ENCODE measurements around the gene ARHGEF39.

The ARHGEF39 gene

GRCh38 chr9:35691334-35691650 lies 26.3 kb upstream of the ARHGEF39 start:
- peaks cover 19% of the 10 kb centered on the region for H3K4me1 ChIP-seq (ENCODE audit: control insufficient read depth, insufficient read depth, low read length)
- no peaks in the 10 kb centered on the region for H3K36me3 ChIP-seq (ENCODE audit: control insufficient read depth, insufficient read depth, low read length)
- 17 to 19% methylated on average over 10 of the region's 10 CpGs for WGBS, 2 experiments
- no peaks in the 10 kb centered on the region for H3K9me3 ChIP-seq (ENCODE audit: control insufficient read depth, low read length)
- peak overlapping the region; percentile 60 for H3K4me3 ChIP-seq (ENCODE audit: insufficient read depth, low read depth, low read length)
- peak overlapping the region; percentile 44 for H3K27ac ChIP-seq (ENCODE audit: insufficient read depth, low read depth, low read length, poor library complexity, severe bottlenecking)
- no peaks in the 10 kb centered on the region for H3K27me3 ChIP-seq (ENCODE audit: control insufficient read depth, insufficient read depth, low read length, poor library complexity, severe bottlenecking)

- Histone ChIP-seq H3K9me3 (ENCODE audit: control insufficient read depth, low read length) (no peaks in the 10 kb centered on the region), H3K27me3 (ENCODE audit: control insufficient read depth, insufficient read depth, low read length, poor library complexity, severe bottlenecking) (no peaks in the 10 kb centered on the region), H3K36me3 (ENCODE audit: control insufficient read depth, insufficient read depth, low read length) (no peaks in the 10 kb centered on the region), H3K4me1 (ENCODE audit: control insufficient read depth, insufficient read depth, low read length) (peaks cover 19% of the 10 kb centered on the region), H3K27ac (ENCODE audit: insufficient read depth, low read depth, low read length, poor library complexity, severe bottlenecking) (peak overlapping the region; percentile 63), H3K4me3 (ENCODE audit: insufficient read depth, low read depth, low read length) (peak overlapping the region; percentile 60)
- WGBS, 2 experiments = 1% methylated on average over 61 of the region's 61 CpGs
These were observed 25.8 kb upstream of the ARHGEF39 start for GRCh38 chr9:35690614-35691333.

- peaks cover 19% of the 10 kb centered on the region for H3K4me1 ChIP-seq (ENCODE audit: control insufficient read depth, insufficient read depth, low read length)
These were observed 25.3 kb upstream of the ARHGEF39 start for GRCh38 chr9:35690294-35690613.

GRCh38 chr9:35689542-35690293 lies 24.7 kb upstream of the ARHGEF39 start, which contains the start of gene TPM2:
TPM2 (minus strand) TSS chr9:35689925; CDS start chr9:35689817, 108 bp downstream.
- H3K4me1 ChIP-seq (ENCODE audit: control insufficient read depth, insufficient read depth, low read length) = peaks cover 19% of the 10 kb centered on the region
- H3K4me3 ChIP-seq (ENCODE audit: insufficient read depth, low read depth, low read length) = peak within 1 kb of the TSS; percentile 60
- H3K9me3 ChIP-seq (ENCODE audit: control insufficient read depth, low read length) = no peaks in the 10 kb centered on the region
- H3K27me3 ChIP-seq (ENCODE audit: control insufficient read depth, insufficient read depth, low read length, poor library complexity, severe bottlenecking) = no peaks in the 10 kb centered on the region
- H3K27ac ChIP-seq (ENCODE audit: insufficient read depth, low read depth, low read length, poor library complexity, severe bottlenecking) = peak within 1 kb of the TSS; percentile 63
- 0 to 1% methylated on average over 61 of the region's 61 CpGs for WGBS, 2 experiments
- peaks cover 3% of the 10 kb centered on the region for H3K36me3 ChIP-seq (ENCODE audit: control insufficient read depth, insufficient read depth, low read length)

More at GRCh38 chr9:35690294-35690613, 25.3 kb upstream of the ARHGEF39 start:
- no peaks in the 10 kb centered on the region for H3K27me3 ChIP-seq (ENCODE audit: control insufficient read depth, insufficient read depth, low read length, poor library complexity, severe bottlenecking)
- no peaks in the 10 kb centered on the region for H3K36me3 ChIP-seq (ENCODE audit: control insufficient read depth, insufficient read depth, low read length)
- WGBS, 2 experiments = 0% methylated on average over 21 of the region's 21 CpGs
- no peaks in the 10 kb centered on the region for H3K9me3 ChIP-seq (ENCODE audit: control insufficient read depth, low read length)
- no peak overlapping the region for H3K27ac ChIP-seq (ENCODE audit: insufficient read depth, low read depth, low read length, poor library complexity, severe bottlenecking)
- peak overlapping the region; percentile 60 for H3K4me3 ChIP-seq (ENCODE audit: insufficient read depth, low read depth, low read length)

- H3K36me3 ChIP-seq (ENCODE audit: control insufficient read depth, insufficient read depth, low read length) = peaks cover 12% of the 10 kb centered on the region
- H3K27ac ChIP-seq (ENCODE audit: insufficient read depth, low read depth, low read length, poor library complexity, severe bottlenecking) = peak overlapping the region; percentile 31
- peaks cover 19% of the 10 kb centered on the region for H3K4me1 ChIP-seq (ENCODE audit: control insufficient read depth, insufficient read depth, low read length)
- WGBS, 2 experiments = 12 to 20% methylated on average over 11 of the region's 12 CpGs
- peak overlapping the region; percentile 60 for H3K4me3 ChIP-seq (ENCODE audit: insufficient read depth, low read depth, low read length)
- H3K9me3 ChIP-seq (ENCODE audit: control insufficient read depth, low read length) = no peaks in the 10 kb centered on the region
- no peaks in the 10 kb centered on the region for H3K27me3 ChIP-seq (ENCODE audit: control insufficient read depth, insufficient read depth, low read length, poor library complexity, severe bottlenecking)
These were observed 23.9 kb upstream of the ARHGEF39 start for GRCh38 chr9:35688558-35689541.

GRCh38 chr9:35687972-35688557 lies 23.1 kb upstream of the ARHGEF39 start:
- no peak overlapping the region for H3K27ac ChIP-seq (ENCODE audit: insufficient read depth, low read depth, low read length, poor library complexity, severe bottlenecking)
- peak overlapping the region; percentile 60 for H3K4me3 ChIP-seq (ENCODE audit: insufficient read depth, low read depth, low read length)
- WGBS, 2 experiments = 83 to 87% methylated on average over 2 of the region's 2 CpGs
- H3K9me3 ChIP-seq (ENCODE audit: control insufficient read depth, low read length) = no peaks in the 10 kb centered on the region
- no peaks in the 10 kb centered on the region for H3K27me3 ChIP-seq (ENCODE audit: control insufficient read depth, insufficient read depth, low read length, poor library complexity, severe bottlenecking)
- H3K4me1 ChIP-seq (ENCODE audit: control insufficient read depth, insufficient read depth, low read length) = peaks cover 19% of the 10 kb centered on the region
- peaks cover 19% of the 10 kb centered on the region for H3K36me3 ChIP-seq (ENCODE audit: control insufficient read depth, insufficient read depth, low read length)

GRCh38 chr9:35687306-35687705 lies 22.3 kb upstream of the ARHGEF39 start:
- WGBS, 2 experiments = 84 to 92% methylated on average over 2 of the region's 2 CpGs
- H3K36me3 ChIP-seq (ENCODE audit: control insufficient read depth, insufficient read depth, low read length) = peaks cover 23% of the 10 kb centered on the region
- H3K27ac ChIP-seq (ENCODE audit: insufficient read depth, low read depth, low read length, poor library complexity, severe bottlenecking) = no peak overlapping the region
- no peaks in the 10 kb centered on the region for H3K27me3 ChIP-seq (ENCODE audit: control insufficient read depth, insufficient read depth, low read length, poor library complexity, severe bottlenecking)
- no peak overlapping the region for H3K4me3 ChIP-seq (ENCODE audit: insufficient read depth, low read depth, low read length)
- no peaks in the 10 kb centered on the region for H3K9me3 ChIP-seq (ENCODE audit: control insufficient read depth, low read length)
- H3K4me1 ChIP-seq (ENCODE audit: control insufficient read depth, insufficient read depth, low read length) = peaks cover 19% of the 10 kb centered on the region

- peaks cover 23% of the 10 kb centered on the region for H3K36me3 ChIP-seq (ENCODE audit: control insufficient read depth, insufficient read depth, low read length)
- no peaks in the 10 kb centered on the region for H3K9me3 ChIP-seq (ENCODE audit: control insufficient read depth, low read length)
- H3K4me1 ChIP-seq (ENCODE audit: control insufficient read depth, insufficient read depth, low read length) = peaks cover 19% of the 10 kb centered on the region
- WGBS, 2 experiments = 89 to 93% methylated on average over 10 to 11 of the region's 11 CpGs
- H3K4me3 ChIP-seq (ENCODE audit: insufficient read depth, low read depth, low read length) = no peak overlapping the region
- no peaks in the 10 kb centered on the region for H3K27me3 ChIP-seq (ENCODE audit: control insufficient read depth, insufficient read depth, low read length, poor library complexity, severe bottlenecking)
- H3K27ac ChIP-seq (ENCODE audit: insufficient read depth, low read depth, low read length, poor library complexity, severe bottlenecking) = no peak overlapping the region
These were observed 21.5 kb upstream of the ARHGEF39 start for GRCh38 chr9:35686222-35687203.

GRCh38 chr9:35685506-35685905 lies 20.5 kb upstream of the ARHGEF39 start:
- H3K36me3 ChIP-seq (ENCODE audit: control insufficient read depth, insufficient read depth, low read length) = peaks cover 23% of the 10 kb centered on the region

More at GRCh38 chr9:35685506-35685905, 20.5 kb upstream of the ARHGEF39 start:
- peaks cover 19% of the 10 kb centered on the region for H3K4me1 ChIP-seq (ENCODE audit: control insufficient read depth, insufficient read depth, low read length)
- no peak overlapping the region for H3K4me3 ChIP-seq (ENCODE audit: insufficient read depth, low read depth, low read length)
- H3K27me3 ChIP-seq (ENCODE audit: control insufficient read depth, insufficient read depth, low read length, poor library complexity, severe bottlenecking) = no peaks in the 10 kb centered on the region
- 95 to 96% methylated on average over 13 of the region's 13 CpGs for WGBS, 2 experiments
- H3K27ac ChIP-seq (ENCODE audit: insufficient read depth, low read depth, low read length, poor library complexity, severe bottlenecking) = no peak overlapping the region
- H3K9me3 ChIP-seq (ENCODE audit: control insufficient read depth, low read length) = no peaks in the 10 kb centered on the region

Measured in ectodermal cell (in vitro differentiated cells).